Measurements from ENCODE around the gene AQP2. TPM values are rescaled to one million over a fixed set of nuclear protein-coding genes. Genes with fewer than 3 reads are reported as not detected.

AQP2 gene
- polyA plus RNA-seq, 1 of the 3 experiments (the other 2 are of a cell fraction) = not detected

GRCh38 chr12:49964849-49965624 is 14.5 kb downstream of the AQP2 start:
- Histone ChIP-seq H3K27ac (ENCODE audit: low read depth in 2 of 2, low read length in 1 of 2) (no peak overlapping the region), H4K20me1 (ENCODE audit: insufficient read depth) (no peaks in the 10 kb centered on the region), H3F3A (replicated peaks; ENCODE audit: insufficient read depth) (no peaks in the 10 kb centered on the region), H3K4me3 (ENCODE audit: low read depth in 2 of 2, low read length in 1 of 2) (no peak overlapping the region), H2AFZ (ENCODE audit: low read depth) (no peak overlapping the region), H3K4me2 (no peak overlapping the region), H3K27me3 (ENCODE audit: insufficient read depth) (no peaks in the 10 kb centered on the region), H3K9ac (no peak overlapping the region), H3K4me1 (ENCODE audit: control insufficient read depth in 1 of 2, insufficient read depth in 2 of 2, low read depth in 1 of 2, low read length in 1 of 2) (peaks cover 16 to 19% of the 10 kb centered on the region in 2 experiments; a peak in 3 of 4 replicates), H3K9me2 (no peaks in the 10 kb centered on the region), H3K9me3 (no peaks in the 10 kb centered on the region), H3K36me3 (replicated peaks in 1 of 2; ENCODE audit: control insufficient read depth in 1 of 2, insufficient read depth in 2 of 2, low read length in 1 of 2) (no peaks in the 10 kb centered on the region), H3K79me2 (ENCODE audit: insufficient read depth) (no peaks in the 10 kb centered on the region)
- WGBS (ENCODE audit: low lambda C conversion rate) = 72% methylated on average over 13 of the region's 13 CpGs
- ChIA-PET CTCF (interaction anchor here (0.8 to 20.3 kb wide), 15 partner anchors 12 to 349 kb away, joined by 3 to 1401 read pairs (median 21); partner anchors contain the start of genes ASIC1, BCDIN3D and COX14), POLR2A (interaction anchor here (1.0 kb wide), 1 partner anchor 120 kb away, joined by 4 read pairs; the partner anchor contains the start of gene SMARCD1)
- TF ChIP-seq PBX3 (IDR thresholded peaks at IDR 0.05) (no peak), TEAD4 (IDR thresholded peaks at IDR 0.05; ENCODE audit: borderline replicate concordance, insufficient read depth) (no peak), FOXJ3 (CRISPR knock-in tag; IDR thresholded peaks at IDR 0.05) (no peak), JUND (IDR thresholded peaks at IDR 0.05) (no peak), GATA2 (CRISPR knock-in tag; IDR thresholded peaks at IDR 0.05) (no peak), ELF1 (IDR thresholded peaks at IDR 0.05) (no peak), USF1 (IDR thresholded peaks at IDR 0.05; ENCODE audit: borderline replicate concordance, low read depth) (no peak), GABPA (IDR thresholded peaks at IDR 0.05; ENCODE audit: low read depth) (no peak), CHD2 (IDR thresholded peaks at IDR 0.05; ENCODE audit: low read length, partially characterized antibody) (no peak), USF2 (IDR thresholded peaks at IDR 0.05; ENCODE audit: borderline replicate concordance, low read depth, low read length) (no peak)
- DNase-seq = no peak

- Histone ChIP-seq H3K79me2 (ENCODE audit: insufficient read depth) (no peaks in the 10 kb centered on the region), H3K4me3 (ENCODE audit: low read depth in 2 of 2, low read length in 1 of 2) (no peak overlapping the region), H3K4me1 (ENCODE audit: control insufficient read depth in 1 of 2, insufficient read depth in 2 of 2, low read depth in 1 of 2, low read length in 1 of 2) (peaks cover 10 to 19% of the 10 kb centered on the region in 2 experiments; a peak in 2 of 4 replicates), H3K9ac (no peak overlapping the region), H3K27ac (ENCODE audit: low read depth in 2 of 2, low read length in 1 of 2) (no peak overlapping the region), H3K4me2 (no peak overlapping the region), H3K36me3 (replicated peaks in 1 of 2; ENCODE audit: control insufficient read depth in 1 of 2, insufficient read depth in 2 of 2, low read length in 1 of 2) (no peaks in the 10 kb centered on the region), H4K20me1 (ENCODE audit: insufficient read depth) (no peaks in the 10 kb centered on the region), H3K9me3 (no peaks in the 10 kb centered on the region), H2AFZ (ENCODE audit: low read depth) (no peak overlapping the region), H3K27me3 (ENCODE audit: insufficient read depth) (no peaks in the 10 kb centered on the region), H3F3A (replicated peaks; ENCODE audit: insufficient read depth) (no peaks in the 10 kb centered on the region), H3K9me2 (no peaks in the 10 kb centered on the region)
- TF ChIP-seq GABPA (IDR thresholded peaks at IDR 0.05; ENCODE audit: low read depth) (no peak), NRF1 (IDR thresholded peaks at IDR 0.05; ENCODE audit: low read depth, low read length) (no peak), CHD2 (IDR thresholded peaks at IDR 0.05; ENCODE audit: low read length, partially characterized antibody) (no peak), RFX5 (IDR thresholded peaks at IDR 0.05; ENCODE audit: low read length) (no peak), MEF2A (IDR thresholded peaks at IDR 0.05; ENCODE audit: borderline replicate concordance, low read depth) (no peak), RCOR1 (IDR thresholded peaks at IDR 0.05; ENCODE audit: low read length) (no peak), MAX (IDR thresholded peaks at IDR 0.05; ENCODE audit: low read depth) (no peak), CTCF (IDR thresholded peaks at IDR 0.05) (no peak), ELF1 (IDR thresholded peaks at IDR 0.05) (no peak), YY1 (IDR thresholded peaks at IDR 0.05; ENCODE audit: low read depth) (no peak), TEAD4 (IDR thresholded peaks at IDR 0.05; ENCODE audit: borderline replicate concordance, insufficient read depth) (no peak), USF2 (IDR thresholded peaks at IDR 0.05; ENCODE audit: borderline replicate concordance, low read depth, low read length) (no peak), SMC3 (IDR thresholded peaks at IDR 0.05; ENCODE audit: low read depth, low read length) (no peak), FOSL2 (IDR thresholded peaks at IDR 0.05; ENCODE audit: borderline replicate concordance, low read depth) (no peak), TAF1 (IDR thresholded peaks at IDR 0.05; ENCODE audit: borderline replicate concordance, low read depth, low read length) (no peak)
- DNase-seq = no peak
- POLR2A ChIA-PET = no interaction called here
- CTCF ChIA-PET = interaction anchor here (0.8 to 20.3 kb wide), 29 partner anchors 7 to 348 kb away, joined by 3 to 1401 read pairs (median 18); partner anchors contain the start of genes ASIC1, BCDIN3D, COX14 and RACGAP1
- 74% methylated on average over 6 of the region's 6 CpGs for WGBS (ENCODE audit: low lambda C conversion rate)
Measured at GRCh38 chr12:49965836-49966235, 15.3 kb downstream of the AQP2 start.

Measured in SK-N-SH (cell line).